MM.1S (cell line): ENCODE measurements around the gene THRAP3.

ENCODE experiments used
- EZH2 ChIP-seq: fragments of 300-600 bp; sonication (generic); optimal IDR thresholded peaks from 2 replicates; pipeline ENCODE3; 2017; ENCODE audit warnings: low read depth, mild to moderate bottlenecking, antibody characterized with exemption, low read length, mixed read lengths
- EZH2phosphoT487 ChIP-seq: fragments of 300-600 bp; sonication (generic); IDR thresholded peaks from 2 replicates; pipeline ENCODE4 v1.6.1; 2018; ENCODE audit warnings: antibody characterized with exemption, low read length
- TF ChIP-seq, protein P1 (sequence below): fragments of 300-600 bp; sonication (generic); IDR thresholded peaks from 2 replicates; pipeline ENCODE4 v1.5.1; 2016; ENCODE audit warnings: antibody characterized with exemption, low read length, mixed read lengths

DNA sequence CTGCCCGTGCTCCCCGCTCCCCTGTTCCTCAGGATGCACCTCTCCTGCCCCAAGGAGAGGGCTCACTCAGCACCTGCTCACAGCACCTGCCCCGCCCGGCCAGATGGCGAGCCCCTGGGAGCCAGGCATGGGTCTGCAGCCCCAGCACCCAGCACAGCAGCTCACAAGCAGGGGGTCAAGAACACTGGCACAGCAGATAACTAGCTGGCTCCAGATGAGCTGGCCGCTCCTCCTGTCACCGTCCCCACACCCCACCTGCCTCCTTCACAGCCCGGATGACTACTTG lies 120.1 kb downstream of the THRAP3 start:
- TF ChIP-seq EZH2 (no peak), EZH2phosphoT487 (no peak)
- TF ChIP-seq, protein P1, sequence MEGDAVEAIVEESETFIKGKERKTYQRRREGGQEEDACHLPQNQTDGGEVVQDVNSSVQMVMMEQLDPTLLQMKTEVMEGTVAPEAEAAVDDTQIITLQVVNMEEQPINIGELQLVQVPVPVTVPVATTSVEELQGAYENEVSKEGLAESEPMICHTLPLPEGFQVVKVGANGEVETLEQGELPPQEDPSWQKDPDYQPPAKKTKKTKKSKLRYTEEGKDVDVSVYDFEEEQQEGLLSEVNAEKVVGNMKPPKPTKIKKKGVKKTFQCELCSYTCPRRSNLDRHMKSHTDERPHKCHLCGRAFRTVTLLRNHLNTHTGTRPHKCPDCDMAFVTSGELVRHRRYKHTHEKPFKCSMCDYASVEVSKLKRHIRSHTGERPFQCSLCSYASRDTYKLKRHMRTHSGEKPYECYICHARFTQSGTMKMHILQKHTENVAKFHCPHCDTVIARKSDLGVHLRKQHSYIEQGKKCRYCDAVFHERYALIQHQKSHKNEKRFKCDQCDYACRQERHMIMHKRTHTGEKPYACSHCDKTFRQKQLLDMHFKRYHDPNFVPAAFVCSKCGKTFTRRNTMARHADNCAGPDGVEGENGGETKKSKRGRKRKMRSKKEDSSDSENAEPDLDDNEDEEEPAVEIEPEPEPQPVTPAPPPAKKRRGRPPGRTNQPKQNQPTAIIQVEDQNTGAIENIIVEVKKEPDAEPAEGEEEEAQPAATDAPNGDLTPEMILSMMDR = no peak
